Stimulated activated CD4-positive, alpha-beta T cell treated with anti-CD3 and anti-CD28 coated beads, Interleukin-1b, Interleukin-23, amount 100 ng/mL, for 4 hours (primary cell): ENCODE results near the gene ERCC5.

Source experiments
- DNase-seq, 2 donors: peaks; one replicate each; pipeline ENCODE4 v3.0.0-alpha.2; 2020; ENCODE audit warnings: low read depth in 2 of 2

ERCC5 gene

GRCh38 chr13:102845630-102846260 is at the start of gene ERCC5:
Gene ERCC5 (plus strand): TSS chr13:102846032. CDS start chr13:102846267, 235 bp downstream.
- peak; percentile 87 to 95 for DNase-seq

DNA sequence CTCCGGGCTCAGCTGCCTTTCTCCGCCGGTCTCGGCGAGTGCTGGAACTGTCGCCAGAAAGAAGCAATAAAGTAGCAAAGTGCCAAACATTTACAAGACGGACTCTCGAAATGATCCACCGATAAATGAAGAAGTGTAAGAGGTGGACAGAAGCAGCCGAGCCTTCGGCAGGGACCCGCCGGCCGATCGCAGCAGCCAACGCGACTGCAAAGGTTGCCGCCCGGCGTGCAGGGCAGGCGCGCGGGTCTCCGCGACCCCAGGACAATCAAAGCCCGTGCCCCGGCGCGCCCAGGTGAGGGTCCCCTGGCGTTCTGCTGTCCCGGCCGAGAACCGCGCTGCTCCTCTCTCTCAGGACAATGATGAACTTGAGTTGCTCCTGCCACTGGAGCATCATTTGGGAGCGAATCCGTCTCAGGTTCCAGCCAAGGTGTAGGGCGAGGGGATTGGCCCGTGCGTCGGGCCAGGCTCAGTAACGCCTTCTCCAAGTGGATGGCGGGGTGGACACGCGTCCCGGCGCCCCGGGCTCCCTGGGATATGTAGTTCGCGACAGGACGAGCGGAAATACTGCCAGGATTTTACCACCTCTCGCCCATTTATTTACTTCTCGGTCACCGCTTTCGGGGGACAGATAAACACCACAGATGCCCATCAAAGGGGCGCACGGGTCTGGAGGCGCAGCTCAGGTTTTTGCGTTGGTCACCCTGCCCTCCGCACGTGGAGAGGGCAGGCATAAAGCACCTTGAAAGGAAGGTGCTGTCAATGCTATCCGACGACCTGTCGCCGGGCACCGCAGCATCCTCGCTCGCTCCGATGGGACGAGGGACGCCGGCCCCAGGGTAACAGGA is 47.0 kb upstream of the ERCC5 start, which contains the start of the genes BIVM and POGLUT2:
TSS of gene BIVM (plus strand) at position 539 of the 845 bp plus-strand sequence. CDS start 8,149 bp downstream, outside the sequence.
TSS of gene POGLUT2 (minus strand) at position 396 of the 845 bp plus-strand sequence. CDS start at position 90, 306 bp downstream.
- peak in 1 of 2 donors; percentile 60 for DNase-seq

DNA sequence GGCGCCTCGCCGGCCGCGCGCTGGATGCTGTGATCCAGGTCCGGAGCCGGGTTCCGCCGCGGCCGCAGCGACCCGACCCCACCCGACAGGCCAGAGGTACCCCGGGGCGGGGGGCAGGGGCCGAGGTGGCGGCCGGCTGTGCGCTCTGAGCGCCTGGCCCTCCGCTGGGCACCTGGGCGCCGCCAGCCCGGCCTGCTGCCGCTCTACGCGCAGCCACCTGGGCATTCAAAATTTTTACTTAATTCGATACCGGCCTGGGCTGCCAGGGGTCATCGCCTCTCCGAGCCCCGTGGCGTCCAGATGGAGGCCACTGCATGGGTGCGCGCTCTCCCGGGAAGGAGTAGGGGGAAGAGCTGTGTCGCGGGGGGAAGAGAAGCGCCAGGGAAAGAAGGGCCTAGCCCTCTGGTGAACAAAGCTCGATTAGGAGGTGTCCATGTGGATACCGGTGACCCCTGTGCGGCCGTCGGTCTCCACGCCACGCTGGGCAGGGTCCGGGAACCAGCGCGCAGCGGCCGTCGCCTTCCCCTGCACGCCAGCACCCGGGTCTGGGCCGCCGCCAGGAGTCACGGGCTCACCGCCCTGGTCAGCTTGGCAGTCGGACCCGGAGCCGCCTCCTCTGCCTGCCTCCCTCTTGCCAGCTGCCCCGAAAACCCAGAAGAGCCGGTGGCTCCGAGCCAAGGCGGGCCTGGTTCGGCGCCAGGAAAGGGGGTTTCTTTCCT is 46.2 kb upstream of the ERCC5 start:
- peak in 1 of 2 donors; percentile 12 for DNase-seq

- peak; percentile 71 to 81 for DNase-seq
These were observed 45.4 kb upstream of the ERCC5 start for GRCh38 chr13:102800145-102801041.

GRCh38 chr13:102805680-102806079 is 40.2 kb upstream of the ERCC5 start:
- no peak for DNase-seq

DNA sequence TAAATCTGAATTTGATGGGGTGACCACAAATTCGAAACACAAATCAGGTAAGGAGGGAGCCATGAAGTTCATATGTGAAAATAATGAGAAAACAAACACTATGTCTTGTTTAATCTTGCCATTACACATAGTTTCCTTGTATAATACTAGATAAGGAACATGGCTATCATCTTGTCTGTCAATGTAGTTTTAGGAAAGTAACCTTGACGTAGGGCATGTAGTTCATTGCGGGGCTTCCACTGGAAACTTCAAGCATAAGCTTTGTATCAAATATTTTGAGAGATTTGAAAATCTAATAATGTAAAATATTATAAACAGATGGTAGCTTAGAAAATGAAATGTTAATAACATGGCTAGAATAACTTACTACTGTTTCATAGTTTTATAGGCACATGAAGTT is 38.1 kb upstream of the ERCC5 start:
- DNase-seq = no peak

DNA sequence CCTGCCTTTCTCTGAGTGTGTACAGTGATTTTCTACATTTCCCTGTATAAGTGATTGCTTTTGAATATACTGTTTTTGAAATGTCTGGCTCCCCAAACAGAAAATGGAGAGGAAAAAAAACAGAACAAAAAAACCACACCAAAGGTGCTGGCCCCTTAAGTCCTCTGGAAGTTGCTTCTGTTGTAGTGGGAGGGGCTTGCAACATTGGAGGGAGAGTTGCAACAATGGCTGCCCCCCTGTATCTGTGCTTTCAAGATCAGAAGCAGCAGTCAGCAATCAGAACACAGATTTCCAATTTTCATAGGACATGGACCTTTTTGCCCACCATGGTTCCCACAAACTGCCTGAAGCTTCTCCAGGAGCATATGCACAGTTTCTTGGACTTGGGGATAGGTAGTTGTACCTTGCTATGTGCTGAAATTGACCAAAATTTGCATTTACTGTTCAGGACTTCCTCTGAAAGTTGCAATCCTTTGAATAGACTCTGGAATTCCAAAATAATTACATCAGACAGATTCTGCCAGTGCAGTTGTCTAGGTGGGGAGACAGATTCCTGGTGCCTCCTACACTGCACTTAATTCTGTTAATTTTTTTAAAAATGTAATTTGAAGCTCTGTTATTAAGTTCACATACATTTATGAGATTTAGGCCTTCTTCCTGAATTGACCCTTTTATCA is 33.1 kb upstream of the ERCC5 start:
- DNase-seq = no peak

GRCh38 chr13:102814025-102814607 is 31.7 kb upstream of the ERCC5 start:
- DNase-seq = no peak

DNA sequence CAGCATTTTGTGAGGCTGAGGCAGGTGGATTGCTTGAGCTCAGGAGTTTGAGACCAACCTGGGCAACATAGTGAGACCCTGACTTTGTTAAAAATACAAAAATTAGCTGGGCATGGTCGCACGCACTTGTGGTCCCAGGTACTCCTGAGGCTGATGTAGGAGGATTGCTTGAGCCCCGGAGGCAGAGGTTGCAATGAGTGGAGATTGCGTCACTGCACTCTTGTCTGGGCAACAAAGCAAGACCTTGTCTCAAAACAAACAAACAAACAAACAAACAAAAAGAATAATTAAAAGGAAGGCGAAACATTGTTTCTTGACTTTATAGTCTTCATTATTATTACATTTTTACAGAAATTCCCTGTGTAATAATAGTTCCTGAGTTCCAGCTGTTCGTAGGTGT is 31.0 kb upstream of the ERCC5 start:
- DNase-seq = no peak

GRCh38 chr13:102815788-102816187 is 30.0 kb upstream of the ERCC5 start:
- DNase-seq = no peak

DNA sequence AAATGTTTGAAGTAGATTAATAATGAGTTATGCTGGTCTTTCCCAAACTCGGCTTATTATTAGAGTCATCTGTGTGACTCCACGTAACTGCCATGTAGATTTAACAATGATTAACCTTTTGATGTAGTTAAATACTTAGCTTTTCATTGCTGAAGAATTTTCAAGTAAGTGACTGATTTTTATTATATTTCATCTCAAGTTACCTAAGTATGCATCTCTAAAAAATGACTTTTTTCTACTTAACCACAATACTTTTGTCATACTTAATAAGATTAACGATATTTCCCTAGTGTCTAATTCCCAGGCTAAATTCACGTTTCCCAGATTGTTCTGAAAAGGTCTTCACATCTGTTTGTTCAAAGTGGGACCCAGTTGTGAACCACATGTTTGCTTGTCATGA is 29.1 kb upstream of the ERCC5 start:
- no peak for DNase-seq

- no peak for DNase-seq
These were observed 28.6 kb upstream of the ERCC5 start for GRCh38 chr13:102817241-102817640.

DNA sequence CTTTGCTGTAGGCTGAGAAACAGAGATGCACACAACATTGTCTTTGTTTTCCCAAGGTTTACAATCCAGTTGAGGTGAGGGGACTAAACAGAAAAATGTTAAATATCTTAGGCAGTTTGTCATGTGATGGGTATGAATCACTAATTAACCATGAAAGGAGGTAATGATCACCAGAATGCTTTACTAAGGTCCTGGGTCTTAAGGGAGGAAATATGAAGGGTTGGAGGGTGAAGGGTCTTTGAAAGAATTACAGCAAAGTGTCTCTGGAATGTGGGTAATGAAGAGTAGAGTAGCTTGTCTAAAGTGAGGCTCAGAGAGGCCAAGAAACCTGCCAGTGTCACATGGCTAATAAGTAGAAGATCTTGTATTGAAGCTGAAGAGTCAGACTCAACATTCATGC is 27.9 kb upstream of the ERCC5 start:
- no peak for DNase-seq

- no peak for DNase-seq
These were observed 20.4 kb upstream of the ERCC5 start for GRCh38 chr13:102825400-102825799.

- no peak for DNase-seq
These were observed 19.7 kb upstream of the ERCC5 start for GRCh38 chr13:102825921-102826706.

DNA sequence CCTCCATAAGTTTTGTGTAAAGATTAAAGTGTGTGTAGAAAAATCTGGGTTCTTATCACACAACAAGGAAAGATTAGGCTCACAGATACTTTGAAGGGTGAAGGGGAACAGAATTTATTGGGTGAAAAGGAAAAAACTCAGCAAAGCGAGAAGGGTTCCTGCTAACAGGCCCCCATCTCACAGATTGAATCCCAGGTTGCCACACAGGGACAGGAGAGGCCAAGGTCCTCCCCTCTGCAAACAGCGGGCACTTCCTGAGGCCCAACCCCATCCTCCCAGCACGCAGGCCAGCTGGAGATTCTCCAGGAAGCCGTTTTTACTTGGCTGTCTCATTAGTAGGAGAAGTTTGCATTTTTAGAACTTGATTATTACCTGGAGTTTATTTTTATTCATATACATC is 15.2 kb upstream of the ERCC5 start:
- no peak for DNase-seq

DNA sequence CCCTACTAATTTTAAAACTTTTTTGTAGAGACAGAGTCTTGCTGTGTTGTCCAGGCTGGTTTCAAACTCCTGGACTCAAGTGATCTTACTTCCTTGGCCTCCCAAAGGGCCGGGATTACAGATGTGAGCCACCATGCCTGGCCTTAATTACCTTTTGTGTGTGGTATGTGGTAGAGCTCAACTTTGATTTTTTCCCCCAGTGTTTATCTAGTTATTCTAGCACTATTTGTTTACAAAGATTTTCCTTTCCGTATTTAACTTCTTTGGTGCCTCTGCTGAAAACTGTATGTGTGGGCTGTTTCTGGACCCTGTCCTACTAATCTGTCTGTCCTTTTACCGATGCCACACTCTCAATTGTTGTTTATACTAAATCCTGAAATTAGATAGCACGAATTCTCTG is 9.4 kb upstream of the ERCC5 start:
- DNase-seq = no peak

GRCh38 chr13:102838273-102838672 is 7.6 kb upstream of the ERCC5 start:
- DNase-seq = no peak

- DNase-seq = no peak
These were observed 6.8 kb upstream of the ERCC5 start for GRCh38 chr13:102838982-102839381.
